T-helper 22 cell (primary cell): ENCODE results near the gene CDH13.

ENCODE experiments used
- DNase-seq: peaks from one replicate; pipeline ENCODE4 v3.0.0-alpha.2; 2020; ENCODE audit warnings: low read depth

CDH13 gene

GRCh38 chr16:83439412-83439811, 812.6 kb downstream of the CDH13 start:
- DNase-seq, result no peak

DNA sequence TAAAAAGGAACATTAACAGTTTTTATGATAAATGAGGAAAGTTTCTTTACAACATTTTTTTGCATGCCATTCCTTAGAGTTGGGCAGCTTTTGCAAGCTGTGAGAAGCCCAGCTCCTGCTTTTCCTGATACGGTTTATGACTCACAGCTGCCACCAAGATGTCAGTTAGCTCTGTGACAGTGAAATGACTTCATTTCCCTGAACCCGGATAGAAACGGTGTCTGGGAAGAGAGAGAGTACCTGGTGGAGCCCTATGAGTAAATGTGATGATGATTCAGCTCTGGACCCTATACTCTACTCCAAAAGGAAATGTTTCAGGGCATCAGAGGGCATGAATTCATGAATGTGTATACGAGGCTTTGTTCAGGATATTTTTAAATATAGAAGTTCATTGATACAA, 814.7 kb downstream of the CDH13 start:
- DNase-seq, result no peak

- no peak for DNase-seq
Observed at GRCh38 chr16:83443972-83444371, 817.2 kb downstream of the CDH13 start.

DNA sequence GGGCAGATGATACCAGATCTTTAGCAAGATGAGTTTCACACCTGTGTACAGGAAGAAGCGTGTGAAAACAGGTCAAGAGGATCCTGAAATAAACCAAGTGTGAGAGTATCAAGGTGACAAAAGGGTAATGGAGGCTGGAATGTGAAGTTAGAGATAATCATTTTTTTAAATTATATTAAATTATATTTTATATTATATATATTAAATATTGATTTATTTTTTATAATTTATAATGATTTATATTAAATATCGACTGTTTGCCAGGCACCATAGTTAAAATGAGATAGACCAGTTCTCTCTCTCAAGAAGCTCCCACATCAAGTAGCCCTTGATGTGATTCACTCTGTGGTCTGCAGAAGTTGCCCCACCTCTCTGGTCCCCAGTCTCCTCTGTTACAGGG, 820.8 kb downstream of the CDH13 start:
- no peak for DNase-seq

GRCh38 chr16:83449861-83450260, 823.1 kb downstream of the CDH13 start:
- DNase-seq, result no peak

GRCh38 chr16:83453977-83454376, 827.2 kb downstream of the CDH13 start:
- DNase-seq, result no peak

DNA sequence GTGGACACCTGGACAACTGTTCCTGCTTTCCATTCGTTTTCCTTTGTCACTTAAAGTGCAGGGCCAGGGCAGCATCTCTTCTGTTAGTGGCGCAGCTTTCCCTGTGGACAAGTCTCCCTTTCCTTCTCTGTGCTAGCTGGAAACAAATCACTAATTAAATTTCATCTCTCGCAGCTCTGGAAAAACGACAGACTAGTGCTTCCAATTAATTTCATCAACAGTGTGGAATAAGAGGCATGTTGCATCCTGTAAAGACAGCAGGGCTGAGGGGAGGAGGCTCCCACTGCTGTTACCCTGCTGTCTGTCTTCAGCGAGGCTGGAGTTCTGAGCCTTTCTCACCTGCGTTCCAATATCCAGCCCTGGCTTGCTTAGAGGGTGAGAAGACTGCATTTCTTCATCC, 828.9 kb downstream of the CDH13 start:
- no peak for DNase-seq

DNA sequence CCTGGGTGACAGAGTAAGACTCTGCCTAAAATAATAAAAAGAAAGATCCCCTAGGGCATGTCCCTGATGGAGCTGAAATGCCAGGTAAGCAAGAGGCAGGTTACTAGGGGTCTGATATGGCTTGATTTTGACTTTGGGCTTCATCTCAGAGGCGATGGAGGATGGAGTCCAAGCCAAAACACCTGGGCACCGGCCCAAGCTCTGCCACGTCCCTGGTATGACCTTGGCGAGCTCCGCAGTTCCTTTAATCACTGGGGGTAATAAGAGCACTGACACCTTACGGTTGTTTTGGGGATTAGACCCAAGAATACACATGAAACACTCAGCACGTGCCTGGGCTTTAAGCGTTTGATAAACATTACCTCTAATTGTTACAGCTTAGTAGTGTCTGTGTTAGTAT, 830.2 kb downstream of the CDH13 start:
- DNase-seq, result no peak

- no peak for DNase-seq
Observed at GRCh38 chr16:83458612-83459011, 831.8 kb downstream of the CDH13 start.

GRCh38 chr16:83464991-83465390, 838.2 kb downstream of the CDH13 start:
- DNase-seq, result no peak

GRCh38 chr16:83470416-83470815, 843.6 kb downstream of the CDH13 start:
- DNase-seq, result no peak

GRCh38 chr16:83472776-83473501, 846.2 kb downstream of the CDH13 start:
- no peak for DNase-seq

- no peak for DNase-seq
Observed at GRCh38 chr16:83473926-83474650, 847.3 kb downstream of the CDH13 start.

GRCh38 chr16:83475108-83475507, 848.3 kb downstream of the CDH13 start:
- no peak for DNase-seq

DNA sequence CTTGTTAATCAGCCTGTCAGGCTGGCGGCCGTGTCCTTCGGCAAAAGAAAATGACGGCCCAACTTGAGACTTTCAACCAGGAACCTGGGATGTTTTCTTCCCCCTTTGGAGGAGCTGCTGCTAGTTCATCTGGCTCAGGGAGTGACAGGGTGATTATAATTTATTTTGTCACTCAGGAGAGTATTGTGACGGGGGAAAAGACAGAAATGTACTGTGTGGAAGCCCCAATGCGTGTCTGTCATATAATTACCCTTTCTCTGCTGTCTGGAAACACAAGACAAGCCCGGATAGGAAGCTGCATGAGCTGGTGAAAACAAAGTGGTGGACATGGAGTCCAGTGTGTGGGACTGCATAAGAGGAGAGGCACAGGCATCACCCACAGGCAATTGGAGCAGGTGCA, 854.8 kb downstream of the CDH13 start:
- no peak for DNase-seq

- DNase-seq, result no peak
Observed at GRCh38 chr16:83482545-83483162, 855.9 kb downstream of the CDH13 start.

DNA sequence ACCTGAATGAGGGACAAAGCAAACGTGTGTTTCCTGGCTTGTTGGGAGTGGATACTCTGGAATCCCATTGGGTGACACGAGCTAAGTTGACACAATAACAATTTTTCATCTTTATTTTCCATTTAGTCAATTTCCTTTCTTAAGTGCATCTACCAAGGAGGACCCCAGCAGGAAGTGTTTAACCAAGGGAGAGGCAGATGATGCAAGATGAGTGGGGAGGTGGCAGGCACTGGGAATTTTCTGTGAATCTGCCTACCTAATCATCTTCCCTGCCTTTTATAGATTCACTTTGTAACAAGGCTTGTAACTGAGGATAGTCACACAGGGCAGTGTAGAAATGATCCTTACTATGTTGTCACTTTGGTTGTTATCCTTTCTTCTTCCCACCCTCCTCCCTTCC, 863.3 kb downstream of the CDH13 start:
- no peak for DNase-seq

DNA sequence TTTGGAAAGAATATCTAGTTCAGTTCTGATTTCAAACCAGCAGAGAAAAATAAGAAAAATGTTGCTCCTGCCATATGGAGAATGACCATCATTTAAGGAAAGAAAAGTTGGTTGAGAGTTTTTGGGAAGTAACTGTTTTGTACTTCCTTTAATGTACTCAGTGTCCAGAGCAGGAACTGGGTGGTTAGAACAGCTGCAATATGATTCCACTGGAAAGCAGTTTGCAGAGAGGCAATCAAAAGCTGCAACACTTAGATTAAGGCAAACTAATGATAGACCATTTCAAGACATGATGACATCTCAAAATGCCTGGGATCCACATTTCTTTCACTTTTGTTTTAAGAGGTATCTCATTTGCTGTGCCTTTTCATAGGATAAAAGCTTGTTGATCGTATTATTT, 867.7 kb downstream of the CDH13 start:
- no peak for DNase-seq

DNA sequence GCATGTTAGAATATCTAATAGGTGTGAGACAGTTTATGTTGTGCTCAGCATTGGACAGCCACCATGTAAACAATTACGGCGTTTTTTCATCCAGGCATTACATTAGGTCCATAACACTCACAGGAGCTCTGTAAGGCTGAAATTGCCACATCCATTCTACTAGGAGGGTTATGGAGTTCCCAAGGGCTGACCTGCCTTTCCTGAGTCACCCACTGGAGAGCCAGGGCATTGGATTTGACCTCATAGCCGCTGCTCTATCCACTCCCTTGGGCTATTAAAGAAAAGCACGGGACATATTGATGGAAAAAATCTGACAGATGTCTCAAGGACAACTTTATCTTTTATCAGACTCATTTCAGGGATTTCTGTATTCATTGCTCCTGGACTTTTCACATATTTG, 874.7 kb downstream of the CDH13 start:
- no peak for DNase-seq

DNA sequence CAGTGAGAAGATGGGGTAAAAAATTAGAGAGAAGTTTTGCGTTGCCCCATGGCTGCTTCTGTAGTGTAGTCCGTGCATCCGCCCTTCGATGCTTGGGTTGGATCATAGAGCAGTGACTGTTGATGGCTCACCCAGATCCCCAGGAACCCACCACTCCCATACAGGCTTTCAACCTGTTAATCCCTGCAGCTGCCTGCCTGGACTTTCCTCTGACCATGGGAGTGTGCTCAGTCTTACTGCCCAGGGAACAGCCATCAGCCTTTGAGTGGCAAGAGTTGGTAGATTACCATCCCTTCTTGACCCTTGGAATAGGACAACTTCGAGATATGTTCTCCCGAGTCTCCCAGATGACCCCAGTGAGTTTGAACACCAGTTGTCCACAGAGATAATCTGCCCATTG, 881.5 kb downstream of the CDH13 start:
- no peak for DNase-seq

DNA sequence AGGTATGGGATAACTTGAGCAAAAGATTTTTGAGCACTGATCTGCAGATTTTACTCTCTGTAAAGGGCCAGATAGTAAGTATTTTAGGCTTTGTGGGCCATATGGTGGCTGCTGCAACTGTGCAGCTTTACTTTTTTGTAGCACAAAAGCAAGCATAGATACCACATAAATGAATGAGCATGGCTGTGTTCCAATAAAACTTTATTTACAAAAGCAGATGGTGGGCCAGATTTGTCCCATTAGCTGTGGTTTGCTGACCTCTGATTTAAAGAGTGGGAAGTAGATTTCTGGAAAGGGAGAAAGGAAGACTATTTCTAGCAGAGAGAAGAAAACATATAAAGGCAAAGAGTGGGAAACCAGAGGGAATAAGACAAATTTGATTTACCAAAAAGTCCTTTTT, 882.5 kb downstream of the CDH13 start:
- DNase-seq, result no peak

GRCh38 chr16:83510906-83511305, 884.1 kb downstream of the CDH13 start:
- no peak for DNase-seq

- DNase-seq, result no peak
Observed at GRCh38 chr16:83513008-83513755, 886.4 kb downstream of the CDH13 start.
